ENCODE results near the gene C1QTNF6. TPM values are rescaled to one million over a fixed set of nuclear protein-coding genes. Genes with fewer than 3 reads are reported as not detected.

The C1QTNF6 gene
- total and polyA plus RNA-seq, 2 of the 4 experiments (the other 2 are of a cell fraction), result 1.1 to 10.9 TPM

- no peak overlapping the region for H2BK20ac ChIP-seq (ENCODE audit: low read depth, low read length)
- H4K8ac ChIP-seq (ENCODE audit: low read depth in 2 of 2, low read length in 2 of 2), result no peak overlapping the region
- 71% methylated on average over 8 of the region's 22 CpGs; no CpG with 5 or more reads in 1 of the 2 experiments for WGBS, 2 experiments (ENCODE audit: extremely low coverage in 2 of 2, insufficient read length in 1 of 2)
- H2BK120ac ChIP-seq (ENCODE audit: low read depth, low read length), result no peak overlapping the region
- no peak overlapping the region for H2BK15ac ChIP-seq (ENCODE audit: low read depth, low read length)
- H3K9ac ChIP-seq (ENCODE audit: low read depth, low read length), result no peak overlapping the region
- no peak overlapping the region for H3K27ac ChIP-seq (ENCODE audit: insufficient read depth, low read length)
- H2AK9ac ChIP-seq (replicated peaks; ENCODE audit: low read depth, low read length, poor library complexity), result no peak overlapping the region
- no peak overlapping the region for H3K23ac ChIP-seq (ENCODE audit: low read depth, low read length)
- no peaks in the 10 kb centered on the region for H3K9me1 ChIP-seq (ENCODE audit: insufficient read depth, low read length)
- H3K4me1 ChIP-seq (ENCODE audit: control insufficient read depth, insufficient read depth, low read length), result no peaks in the 10 kb centered on the region; the same call in 1 of the 2 replicates
- H4K91ac ChIP-seq (ENCODE audit: insufficient read depth, low read depth, low read length), result no peak overlapping the region
- DNase-seq (no peak), ATAC-seq (ENCODE audit: low read depth) (no peak)
- H4K20me1 ChIP-seq (ENCODE audit: insufficient read depth, low read length), result no peaks in the 10 kb centered on the region
- no peak overlapping the region for H3K18ac ChIP-seq (ENCODE audit: low read depth, low read length)
- no peak overlapping the region for H2BK5ac ChIP-seq (ENCODE audit: low read depth, low read length, poor library complexity, severe bottlenecking)
- intact Hi-C loops (cut with micrococcal nuclease) (no loop called here), dilution Hi-C loops (cut with HindIII; ENCODE audit: low sequenced_read_pairs, unreplicated experiment) (no loop called here), in situ Hi-C loops (cut with MboI; ENCODE audit: low sequenced_read_pairs) (loop anchor here (5.0 kb wide), 1 partner anchor 33 kb away; no protein-coding TSS in a partner anchor)
- no peak overlapping the region for H2AK5ac ChIP-seq (ENCODE audit: low read depth, low read length)
- no peaks in the 10 kb centered on the region for H3K36me3 ChIP-seq (ENCODE audit: control insufficient read depth, insufficient read depth, low read length)
- H3K79me1 ChIP-seq (ENCODE audit: low read depth in 1 of 2, low read length in 2 of 2), result no peaks in the 10 kb centered on the region
- H3K56ac ChIP-seq (ENCODE audit: extremely low read depth, insufficient read depth, low read length), result no peak overlapping the region
- peak overlapping the region; percentile 14 for H2AFZ ChIP-seq (replicated peaks; ENCODE audit: low read length, poor library complexity)
- peaks cover 6% of the 10 kb centered on the region; the same call in 1 of the 2 replicates for H3K9me3 ChIP-seq (ENCODE audit: control insufficient read depth, insufficient read depth, low read length)
- H3K14ac ChIP-seq (replicated peaks; ENCODE audit: low read depth, low read length), result no peak overlapping the region
- ChIA-PET CTCF (no interaction called here), POLR2A (ENCODE audit: unreplicated experiment) (no interaction called here)
- no TSS peak for BruUV-seq (replicated peaks)
- peaks cover 24% of the 10 kb centered on the region for H3K27me3 ChIP-seq (ENCODE audit: control insufficient read depth, insufficient read depth, low read length)
- no peak overlapping the region for H3K4me2 ChIP-seq (ENCODE audit: low read depth, low read length)
- H3K4me3 ChIP-seq (ENCODE audit: insufficient read depth, low read depth, low read length), result no peak overlapping the region
- H4K5ac ChIP-seq (ENCODE audit: low read depth, low read length), result no peak overlapping the region
- H3K4ac ChIP-seq (ENCODE audit: low read depth, low read length), result no peak overlapping the region
- no peak for TF ChIP-seq POLR2A (IDR thresholded peaks at IDR 0.05; ENCODE audit: low read depth, low read length)
- TF ChIP-seq, protein P1, sequence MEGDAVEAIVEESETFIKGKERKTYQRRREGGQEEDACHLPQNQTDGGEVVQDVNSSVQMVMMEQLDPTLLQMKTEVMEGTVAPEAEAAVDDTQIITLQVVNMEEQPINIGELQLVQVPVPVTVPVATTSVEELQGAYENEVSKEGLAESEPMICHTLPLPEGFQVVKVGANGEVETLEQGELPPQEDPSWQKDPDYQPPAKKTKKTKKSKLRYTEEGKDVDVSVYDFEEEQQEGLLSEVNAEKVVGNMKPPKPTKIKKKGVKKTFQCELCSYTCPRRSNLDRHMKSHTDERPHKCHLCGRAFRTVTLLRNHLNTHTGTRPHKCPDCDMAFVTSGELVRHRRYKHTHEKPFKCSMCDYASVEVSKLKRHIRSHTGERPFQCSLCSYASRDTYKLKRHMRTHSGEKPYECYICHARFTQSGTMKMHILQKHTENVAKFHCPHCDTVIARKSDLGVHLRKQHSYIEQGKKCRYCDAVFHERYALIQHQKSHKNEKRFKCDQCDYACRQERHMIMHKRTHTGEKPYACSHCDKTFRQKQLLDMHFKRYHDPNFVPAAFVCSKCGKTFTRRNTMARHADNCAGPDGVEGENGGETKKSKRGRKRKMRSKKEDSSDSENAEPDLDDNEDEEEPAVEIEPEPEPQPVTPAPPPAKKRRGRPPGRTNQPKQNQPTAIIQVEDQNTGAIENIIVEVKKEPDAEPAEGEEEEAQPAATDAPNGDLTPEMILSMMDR (conservative IDR thresholded peaks at IDR 0.05; ENCODE audit: low read depth, low read length), result no peak
- TF ChIP-seq SMC3 (IDR thresholded peaks at IDR 0.05; ENCODE audit: low read depth, low read length), result no peak
- TF ChIP-seq MAFK (IDR thresholded peaks at IDR 0.05; ENCODE audit: low read depth, low read length), result no peak
- no peak for TF ChIP-seq MAZ (IDR thresholded peaks at IDR 0.05; ENCODE audit: borderline replicate concordance, low read depth, low read length)
- no peak for TF ChIP-seq BHLHE40 (IDR thresholded peaks at IDR 0.05; ENCODE audit: low read depth, low read length)
- TF ChIP-seq ELK1 (IDR thresholded peaks at IDR 0.05; ENCODE audit: borderline replicate concordance, low read depth, low read length), result no peak
- TF ChIP-seq FOS (IDR thresholded peaks at IDR 0.05; ENCODE audit: low read depth, low read length), result no peak
- no peak for TF ChIP-seq USF2 (IDR thresholded peaks at IDR 0.05; ENCODE audit: low read depth, low read length)
- no peak for TF ChIP-seq CEBPB (IDR thresholded peaks at IDR 0.05; ENCODE audit: low read depth, low read length)
- no peak for TF ChIP-seq RCOR1 (IDR thresholded peaks at IDR 0.05; ENCODE audit: insufficient replicate concordance, low read length)
- TF ChIP-seq RAD21 (IDR thresholded peaks at IDR 0.05; ENCODE audit: low read length), result no peak
- TF ChIP-seq CHD1 (IDR thresholded peaks at IDR 0.05; ENCODE audit: low read depth, low read length), result no peak
- no peak for TF ChIP-seq RFX5 (IDR thresholded peaks at IDR 0.05; ENCODE audit: low read depth, low read length)
Observed at GRCh38 chr22:37163575-37164504, 24.2 kb downstream of the C1QTNF6 start.
